Mesendoderm (in vitro differentiated cells): ENCODE measurements around the gene CACNB1.

Experiments used
- DNase-seq: peaks from one replicate; pipeline ENCODE4 v3.0.0; 2013
- H2AK5ac ChIP-seq: 2 replicates; pipeline ENCODE4 v1.6.1; 2013; ENCODE audit warnings: low read length, inconsistent platforms
- H2BK120ac ChIP-seq: 2 replicates; pipeline ENCODE4 v1.6.1; 2013; ENCODE audit warnings: low read depth, mild to moderate bottlenecking, low read length, moderate library complexity, mixed read lengths
- H2BK15ac ChIP-seq: replicated peaks from 2 replicates; pipeline ENCODE4 v1.6.1; 2013; ENCODE audit warnings: low read depth, mild to moderate bottlenecking, moderate library complexity
- H2BK5ac ChIP-seq: 2 replicates; pipeline ENCODE4 v1.6.1; 2013; ENCODE audit warnings: low read length, inconsistent platforms
- H3K18ac ChIP-seq: 2 replicates; pipeline ENCODE4 v1.6.1; 2013; ENCODE audit warnings: mild to moderate bottlenecking, low read length, mixed read lengths
- H3K23ac ChIP-seq: one replicate; pipeline ENCODE4 v1.6.1; 2013; ENCODE audit warnings: low read length
- H3K27ac ChIP-seq: 2 replicates; pipeline ENCODE4 v1.5.1; 2013; ENCODE audit warnings: low read depth, mild to moderate bottlenecking, inconsistent platforms, low read length, moderate library complexity
- H3K27me3 ChIP-seq: 2 replicates; pipeline ENCODE4 v1.6.1; 2013; ENCODE audit warnings: low read length, control low read depth, mild to moderate bottlenecking, inconsistent platforms; ENCODE audit not compliant: insufficient read depth, poor library complexity
- H3K36me3 ChIP-seq: 2 replicates; pipeline ENCODE4 v1.6.1; 2013; ENCODE audit warnings: low read length, inconsistent platforms; ENCODE audit not compliant: control insufficient read depth, insufficient read depth
- H3K4ac ChIP-seq: one replicate; pipeline ENCODE4 v1.6.1; 2013; ENCODE audit warnings: low read depth, mild to moderate bottlenecking, low read length, moderate library complexity
- H3K4me1 ChIP-seq: 2 replicates; pipeline ENCODE4 v1.6.1; 2013; ENCODE audit warnings: low read depth, low read length, inconsistent platforms; ENCODE audit not compliant: control insufficient read depth
- H3K4me2 ChIP-seq: 2 replicates; pipeline ENCODE4 v1.6.1; 2013; ENCODE audit warnings: low read length
- H3K4me3 ChIP-seq: 2 replicates; pipeline ENCODE4 v1.5.1; 2013; ENCODE audit warnings: mild to moderate bottlenecking, low read length
- H3K56ac ChIP-seq: one replicate; pipeline ENCODE4 v1.6.1; 2013; ENCODE audit warnings: low read length
- H3K79me1 ChIP-seq: 2 replicates; pipeline ENCODE4 v1.6.1; 2013; ENCODE audit warnings: low read length, inconsistent platforms
- H3K79me2 ChIP-seq: 2 replicates; pipeline ENCODE4 v1.6.1; 2013; ENCODE audit warnings: mild to moderate bottlenecking, low read length; ENCODE audit not compliant: control insufficient read depth, insufficient read depth
- H3K9ac ChIP-seq: 2 replicates; pipeline ENCODE4 v1.6.1; 2013; ENCODE audit warnings: low read length, inconsistent platforms
- H4K5ac ChIP-seq: one replicate; pipeline ENCODE4 v1.6.1; 2013; ENCODE audit warnings: low read length
- H4K8ac ChIP-seq: one replicate; pipeline ENCODE4 v1.6.1; 2013; ENCODE audit warnings: low read depth, mild to moderate bottlenecking, control low read depth, low read length, moderate library complexity
- WGBS: extraction: QIAGEN DNeasy Blood & Tissue Kit; methylation state at CpG from one replicate; pipeline ENCODE4 v1.1.7; 2013; ENCODE audit warnings: low lambda C conversion rate, missing lambda C conversion rate; ENCODE audit not compliant: insufficient coverage; ENCODE audit errors: extremely low coverage; 5-methylcytosine and 5-hydroxymethylcytosine counted together

CACNB1 gene

DNA sequence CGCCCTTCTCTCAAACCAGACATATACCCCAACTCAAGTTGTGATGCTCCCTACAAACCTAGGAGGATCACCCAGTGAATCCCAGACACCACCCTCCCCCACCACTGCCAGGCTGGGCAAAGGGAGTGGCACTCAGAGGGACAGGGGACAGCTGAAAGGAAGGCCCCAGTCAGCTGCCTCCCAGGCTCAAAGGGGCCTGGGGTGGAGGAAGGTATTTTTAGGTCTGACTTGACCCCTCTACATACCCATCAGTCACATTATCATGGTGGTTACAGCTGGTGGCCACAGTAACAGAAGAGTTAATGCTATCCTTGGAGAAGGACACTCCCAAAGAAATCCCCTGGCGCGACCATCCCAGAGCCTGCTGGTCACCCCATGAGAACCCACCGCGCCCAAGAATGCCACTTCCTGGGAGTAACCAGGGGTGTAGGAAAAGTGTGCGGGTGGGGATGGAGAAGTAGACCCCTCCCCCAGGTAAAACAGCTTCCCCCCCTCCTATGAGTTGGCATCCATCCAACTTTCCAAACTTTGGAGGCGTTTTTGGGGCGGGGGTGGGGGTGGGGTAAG lies 1.1 kb downstream of the CACNB1 start:
- Histone ChIP-seq H3K27ac (no peak overlapping the region), H3K27me3 (no peaks in the 10 kb centered on the region), H2BK120ac (no peak overlapping the region), H3K4me2 (peak overlapping the region; percentile 5), H3K4me1 (peaks cover 13% of the 10 kb centered on the region), H3K56ac (peak overlapping the region; percentile 92), H3K18ac (no peak overlapping the region), H3K79me1 (peaks cover 22% of the 10 kb centered on the region), H2BK15ac (no peak overlapping the region), H3K4ac (no peak overlapping the region), H4K8ac (no peak overlapping the region), H3K9ac (peak overlapping the region; percentile 12), H2BK5ac (no peak overlapping the region), H4K5ac (no peak overlapping the region), H2AK5ac (no peak overlapping the region), H3K79me2 (peaks cover 24% of the 10 kb centered on the region), H3K36me3 (peaks cover 10% of the 10 kb centered on the region), H3K4me3 (no peak overlapping the region), H3K23ac (no peak overlapping the region)
- WGBS: no CpG with 5 or more reads among the region's 8 CpGs
- no peak for DNase-seq

DNA sequence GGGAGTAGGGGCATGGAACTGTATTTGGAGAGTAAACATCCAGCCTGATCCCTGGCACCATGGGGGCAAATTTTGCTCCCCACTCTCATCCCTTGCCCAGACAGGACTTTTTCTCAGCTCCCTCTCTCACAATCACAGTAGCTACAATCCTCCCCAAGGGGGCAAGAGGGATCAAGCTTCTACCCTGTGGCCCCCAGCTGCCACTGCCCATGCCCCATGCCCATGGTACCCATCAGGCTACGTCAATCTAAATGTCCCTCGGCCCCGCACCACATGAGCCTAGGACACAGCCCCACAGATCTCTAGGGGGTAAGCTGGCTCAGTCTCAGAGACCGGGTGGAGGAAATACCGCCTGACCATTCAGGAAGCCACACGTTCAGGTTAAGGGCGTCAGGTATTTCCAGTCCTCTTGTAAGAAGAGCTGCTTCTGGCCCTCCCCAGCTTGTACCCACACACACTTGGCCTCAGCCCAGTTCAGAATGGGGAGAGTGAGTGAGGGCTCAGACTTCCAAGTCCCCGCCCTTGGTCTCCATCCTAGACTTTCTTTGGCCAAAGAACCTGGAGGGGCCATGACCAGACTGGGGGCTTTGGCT lies 1.8 kb downstream of the CACNB1 start:
- no peak overlapping the region for H3K4me3 ChIP-seq
- WGBS: no CpG with 5 or more reads among the region's 8 CpGs

GRCh38 chr17:39194985-39195524 lies 2.4 kb downstream of the CACNB1 start:
- Histone ChIP-seq H3K27ac (peak overlapping the region; percentile 4), H3K56ac (peak overlapping the region; percentile 78), H2BK5ac (no peak overlapping the region), H3K79me2 (peaks cover 11% of the 10 kb centered on the region), H4K5ac (no peak overlapping the region), H3K4me3 (no peak overlapping the region), H2BK120ac (no peak overlapping the region), H3K79me1 (peaks cover 20% of the 10 kb centered on the region), H2BK15ac (no peak overlapping the region), H2AK5ac (no peak overlapping the region), H3K27me3 (no peaks in the 10 kb centered on the region), H3K4me2 (peak overlapping the region; percentile 21), H3K23ac (no peak overlapping the region), H4K8ac (no peak overlapping the region), H3K36me3 (peaks cover 10% of the 10 kb centered on the region), H3K4me1 (peaks cover 13% of the 10 kb centered on the region), H3K18ac (no peak overlapping the region), H3K4ac (no peak overlapping the region), H3K9ac (peak overlapping the region; percentile 28)
- no CpG with 5 or more reads among the region's 10 CpGs for WGBS
- DNase-seq: peak; percentile 80

More for the DNA sequence above, 1.8 kb downstream of the CACNB1 start:
- H3K23ac ChIP-seq: no peak overlapping the region
- DNase-seq: no peak
- H3K27me3 ChIP-seq: no peaks in the 10 kb centered on the region
- no peak overlapping the region for H3K4me2 ChIP-seq
- H3K18ac ChIP-seq: no peak overlapping the region
- H3K56ac ChIP-seq: peak overlapping the region; percentile 78
- H3K27ac ChIP-seq: no peak overlapping the region
- no peak overlapping the region for H3K4ac ChIP-seq
- no peak overlapping the region for H2AK5ac ChIP-seq
- peaks cover 13% of the 10 kb centered on the region for H3K4me1 ChIP-seq
- H4K8ac ChIP-seq: no peak overlapping the region
- peaks cover 20% of the 10 kb centered on the region for H3K79me1 ChIP-seq
- no peak overlapping the region for H2BK15ac ChIP-seq
- H2BK120ac ChIP-seq: no peak overlapping the region
- no peak overlapping the region for H4K5ac ChIP-seq
- H2BK5ac ChIP-seq: no peak overlapping the region
- peak overlapping the region; percentile 28 for H3K9ac ChIP-seq
- peaks cover 10% of the 10 kb centered on the region for H3K36me3 ChIP-seq
- H3K79me2 ChIP-seq: peaks cover 17% of the 10 kb centered on the region

DNA sequence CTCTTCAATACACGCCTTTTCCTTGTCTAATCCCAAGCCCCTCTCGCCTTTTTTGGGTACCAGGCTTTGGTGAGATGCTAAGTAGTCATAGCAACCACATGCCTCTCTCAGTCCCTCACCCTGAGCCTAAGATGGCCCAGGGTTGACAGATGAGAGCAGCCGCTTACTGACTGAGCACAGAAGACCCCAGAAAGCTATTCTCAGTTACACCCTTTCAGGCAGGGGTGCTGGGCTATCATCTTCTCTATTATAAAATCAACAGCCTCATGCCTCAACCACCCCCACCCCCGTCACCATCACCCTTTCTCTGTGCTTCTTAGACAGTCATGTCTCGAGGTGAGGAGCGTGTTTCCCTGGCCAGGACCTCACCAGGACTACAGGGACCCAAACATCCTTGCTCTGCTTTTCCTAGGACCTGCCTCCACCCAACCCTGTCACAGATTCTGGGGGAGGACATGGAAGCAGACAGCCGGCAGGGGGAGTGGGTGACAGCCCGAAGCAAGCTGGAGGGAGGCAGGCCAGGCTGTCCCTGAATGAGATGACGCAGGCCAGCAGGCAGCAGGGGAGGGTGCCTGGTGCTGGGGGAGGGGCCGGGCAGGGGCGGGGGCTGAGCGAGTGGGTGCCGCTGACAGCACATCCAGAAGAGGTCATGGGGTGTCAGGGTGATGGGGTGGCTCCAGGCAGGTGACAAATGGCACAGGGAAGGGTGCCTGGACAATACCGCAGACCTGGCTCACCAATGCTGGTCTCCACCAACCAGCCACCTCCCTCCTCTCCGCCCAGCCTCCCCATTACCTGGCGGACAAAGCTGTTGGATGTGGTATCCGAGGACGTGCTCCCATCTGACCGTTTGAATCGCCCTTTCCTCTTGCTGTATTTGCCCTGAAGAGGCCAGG lies 3.1 kb downstream of the CACNB1 start:
- Histone ChIP-seq H3K27ac (peak overlapping the region; percentile 4), H2AK5ac (no peak overlapping the region), H2BK120ac (no peak overlapping the region), H3K18ac (no peak overlapping the region), H3K9ac (peak overlapping the region; percentile 28), H3K56ac (peak overlapping the region; percentile 78), H2BK5ac (no peak overlapping the region), H3K4me1 (peaks cover 13% of the 10 kb centered on the region), H3K4me2 (peak overlapping the region; percentile 21), H3K23ac (no peak overlapping the region), H4K5ac (no peak overlapping the region), H3K4me3 (no peak overlapping the region), H3K79me1 (peaks cover 20% of the 10 kb centered on the region), H3K4ac (no peak overlapping the region), H3K79me2 (peaks cover 11% of the 10 kb centered on the region), H4K8ac (no peak overlapping the region), H3K27me3 (no peaks in the 10 kb centered on the region), H3K36me3 (peaks cover 10% of the 10 kb centered on the region), H2BK15ac (no peak overlapping the region)
- no CpG with 5 or more reads among the region's 20 CpGs for WGBS
- peak; percentile 92 for DNase-seq

GRCh38 chr17:39193346-39193745 lies 4.1 kb downstream of the CACNB1 start:
- H2BK5ac ChIP-seq: no peak overlapping the region
- no peak overlapping the region for H3K27ac ChIP-seq
- H2AK5ac ChIP-seq: no peak overlapping the region
- no peak overlapping the region for H3K56ac ChIP-seq
- H2BK120ac ChIP-seq: no peak overlapping the region
- H3K4me1 ChIP-seq: peaks cover 13% of the 10 kb centered on the region
- peaks cover 20% of the 10 kb centered on the region for H3K79me1 ChIP-seq
- H3K36me3 ChIP-seq: peaks cover 10% of the 10 kb centered on the region
- H3K9ac ChIP-seq: no peak overlapping the region
- no peak overlapping the region for H4K8ac ChIP-seq
- WGBS: no CpG with 5 or more reads among the region's 10 CpGs
- H3K27me3 ChIP-seq: no peaks in the 10 kb centered on the region
- no peak overlapping the region for H2BK15ac ChIP-seq
- no peak for DNase-seq
- no peak overlapping the region for H3K4me3 ChIP-seq
- no peak overlapping the region for H3K4ac ChIP-seq
- H3K4me2 ChIP-seq: no peak overlapping the region
- no peak overlapping the region for H3K23ac ChIP-seq
- peaks cover 11% of the 10 kb centered on the region for H3K79me2 ChIP-seq
- no peak overlapping the region for H4K5ac ChIP-seq
- H3K18ac ChIP-seq: no peak overlapping the region
